Endothelial cell of hepatic sinusoid (primary cell): ENCODE data around the gene CCR3.

Source experiments
- in situ Hi-C: cut with HindIII; loops from 2 replicates; pipeline ENCODE4 v1.10.0; 2017; ENCODE audit warnings: low sequenced_read_pairs

Gene CCR3

DNA sequence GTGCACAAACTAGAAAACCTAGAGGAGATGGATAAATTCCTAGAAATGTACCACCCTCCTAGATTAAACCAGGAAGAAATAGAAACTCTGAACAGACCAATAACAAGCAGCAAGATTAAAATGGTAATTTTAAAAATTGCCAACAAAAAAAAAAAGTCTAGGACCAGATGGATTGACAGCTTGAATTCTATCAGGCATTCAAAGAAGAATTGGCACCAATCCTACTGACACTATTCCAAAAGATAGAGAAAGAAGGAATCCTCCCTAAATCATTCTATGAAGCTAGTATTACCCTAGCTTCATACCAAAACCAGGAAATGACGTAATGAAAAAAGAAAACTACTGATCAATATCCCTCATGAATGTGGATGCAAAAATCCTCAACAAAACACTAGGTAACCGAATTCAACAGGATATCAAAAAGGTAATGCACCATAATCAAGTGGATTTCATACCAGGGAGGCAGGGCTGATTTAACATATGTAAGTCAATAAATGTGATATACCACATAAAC, 24.0 kb upstream of the CCR3 start:
- in situ Hi-C loops = no loop called here

DNA sequence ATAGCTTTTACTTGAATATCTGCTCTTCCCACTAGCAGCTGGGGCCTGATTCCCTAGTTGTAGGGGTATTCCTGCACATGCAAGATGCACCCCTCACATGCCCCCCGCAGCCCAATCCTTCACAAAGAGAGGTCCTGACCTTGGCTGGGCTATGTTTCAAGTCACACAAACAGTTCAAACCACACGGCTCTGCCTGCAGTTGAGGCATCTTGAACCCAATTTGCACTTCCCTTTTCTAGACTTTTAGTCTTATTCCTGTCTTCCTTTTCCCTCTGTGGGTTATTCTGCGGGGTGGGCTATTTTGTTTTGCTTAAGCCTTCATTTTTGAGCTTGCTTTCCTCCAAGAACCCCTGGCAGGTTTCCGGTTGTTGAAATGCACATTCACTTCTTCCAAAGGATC, 20.9 kb upstream of the CCR3 start:
- in situ Hi-C loops = no loop called here

DNA sequence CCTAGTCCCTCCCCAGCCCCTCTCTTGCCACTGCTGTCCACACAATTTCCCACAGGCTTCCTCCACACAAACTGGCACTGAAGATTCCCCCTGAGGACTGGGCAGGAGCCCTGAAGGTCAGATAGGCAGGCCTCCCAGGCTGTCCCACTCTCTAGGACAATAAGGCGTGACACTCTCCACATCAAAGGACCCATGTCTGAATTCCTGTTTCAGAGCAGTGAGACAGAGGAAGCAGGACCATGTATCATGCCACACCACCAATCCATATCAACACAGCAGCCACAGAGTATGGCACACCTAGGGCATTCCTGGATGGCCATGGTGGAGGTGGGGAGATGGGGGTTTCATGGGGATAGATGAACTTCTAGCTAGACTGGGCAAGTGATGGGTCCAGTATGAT, 20.3 kb upstream of the CCR3 start:
- in situ Hi-C loops = no loop called here

DNA sequence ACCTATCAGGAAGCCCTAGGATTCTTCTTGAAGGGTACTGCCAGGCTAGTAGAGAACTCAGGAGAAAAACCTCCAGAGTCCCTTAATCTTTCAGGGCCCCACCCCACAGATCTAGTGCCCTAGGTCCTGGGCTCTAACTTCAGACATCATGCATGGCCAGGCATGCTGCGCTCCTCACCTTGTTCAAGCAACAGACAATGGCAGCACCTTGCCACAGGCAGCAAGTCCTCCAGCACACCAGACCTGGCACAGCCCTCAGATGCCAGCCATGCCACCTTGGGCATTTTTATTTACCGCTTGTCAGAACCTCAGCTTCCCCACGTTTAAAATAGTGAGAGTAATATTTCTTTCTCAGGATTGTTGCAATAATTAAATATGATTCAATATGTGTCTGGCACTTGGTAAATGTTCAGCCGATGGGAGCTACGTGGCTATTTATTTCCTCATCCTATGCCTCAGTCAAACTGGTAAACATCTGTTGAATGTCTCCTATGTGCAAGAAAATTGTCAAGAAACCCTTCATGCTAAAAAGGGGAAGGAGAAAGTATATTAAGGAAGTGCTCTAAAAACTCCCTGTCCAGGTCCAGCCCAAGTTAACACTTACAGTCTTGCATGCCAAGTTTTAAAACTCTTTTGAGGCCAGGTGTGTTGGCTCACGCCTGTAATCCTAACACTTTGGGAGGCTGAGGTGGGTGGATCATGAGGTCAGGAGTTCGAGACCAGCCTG, 19.7 kb upstream of the CCR3 start:
- in situ Hi-C loops = no loop called here

DNA sequence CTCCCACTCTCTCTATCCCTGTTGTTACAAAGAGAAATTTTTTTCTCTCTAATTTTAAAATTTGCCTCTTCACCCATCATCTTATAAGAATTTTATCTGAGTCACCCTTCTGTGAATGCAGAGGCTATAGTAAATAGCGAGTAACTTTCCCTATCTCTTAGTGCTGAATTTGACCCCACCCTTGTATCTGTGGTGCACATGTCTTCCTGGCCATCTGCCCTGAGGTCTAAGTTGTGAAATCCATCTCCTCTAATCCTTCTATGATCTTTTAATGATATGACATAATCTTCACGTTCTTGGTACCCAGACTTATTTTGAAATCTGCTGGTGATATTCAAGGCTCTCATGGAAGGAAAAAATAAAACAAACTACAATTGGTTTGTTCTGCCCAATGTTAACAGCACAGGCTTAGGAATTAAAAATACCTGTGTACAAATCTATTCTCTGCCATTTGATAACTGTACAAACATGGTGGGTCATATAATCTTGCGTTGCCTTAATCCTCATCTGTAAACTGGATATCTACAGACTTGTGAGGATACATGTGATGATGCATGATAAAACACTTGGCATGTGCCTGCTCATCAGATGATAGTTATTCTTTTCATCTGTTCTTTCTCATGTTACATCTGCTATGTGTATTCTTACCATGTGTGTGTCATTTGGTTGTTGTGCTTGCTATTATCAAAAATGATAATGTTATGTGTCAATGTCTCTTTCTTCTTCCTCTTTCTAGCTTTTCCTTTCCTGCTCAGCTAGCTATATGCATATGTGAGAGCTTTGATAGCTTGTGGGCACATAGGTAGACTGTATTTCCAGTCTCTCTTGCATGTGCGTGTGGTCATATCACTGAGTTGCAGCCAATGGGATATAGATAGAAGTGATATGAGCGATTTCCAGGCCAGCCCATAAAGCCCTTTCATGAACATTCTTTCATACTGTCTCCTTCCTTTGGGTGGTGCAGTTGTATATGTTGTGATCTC, 13.7 kb upstream of the CCR3 start:
- in situ Hi-C loops = no loop called here

DNA sequence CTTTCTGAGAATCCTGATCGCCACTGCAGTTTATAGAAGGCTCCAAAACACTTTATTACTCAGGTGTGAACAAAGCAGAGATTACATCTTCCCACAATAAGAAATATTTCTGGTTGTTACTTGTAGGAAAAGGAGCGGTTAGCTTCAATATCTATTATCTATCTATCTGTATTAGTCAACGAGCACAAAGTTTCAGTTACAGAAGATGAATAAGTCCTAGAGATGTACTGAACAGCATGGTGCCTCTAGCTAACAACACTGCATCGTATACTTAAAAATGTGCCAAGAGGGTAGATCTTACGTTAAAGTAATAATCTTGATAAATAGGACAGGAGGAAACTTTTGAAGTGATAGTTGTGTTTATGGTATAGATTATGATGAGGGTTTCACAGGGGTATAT, 10.9 kb upstream of the CCR3 start:
- in situ Hi-C loops = no loop called here

DNA sequence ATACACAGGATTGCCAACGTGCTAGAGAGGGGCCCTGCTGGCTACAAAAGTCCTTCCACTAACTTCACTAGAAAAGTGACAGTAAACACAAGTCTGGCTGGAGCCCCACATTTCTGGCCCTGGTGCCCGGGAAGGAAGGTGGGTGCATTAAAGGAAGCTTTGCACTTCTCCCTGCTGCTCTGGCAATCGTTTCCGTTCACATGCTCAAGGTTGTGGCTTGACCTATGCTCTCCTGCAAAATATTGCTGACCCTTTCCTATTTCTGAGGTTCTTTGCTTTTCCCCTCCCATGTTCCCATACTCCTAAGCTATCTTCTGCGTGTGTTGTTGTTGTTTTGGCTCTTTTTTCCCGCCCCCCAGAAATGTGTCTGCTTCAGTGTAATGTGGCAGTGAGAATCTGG, 9.1 kb upstream of the CCR3 start:
- in situ Hi-C loops = no loop called here

DNA sequence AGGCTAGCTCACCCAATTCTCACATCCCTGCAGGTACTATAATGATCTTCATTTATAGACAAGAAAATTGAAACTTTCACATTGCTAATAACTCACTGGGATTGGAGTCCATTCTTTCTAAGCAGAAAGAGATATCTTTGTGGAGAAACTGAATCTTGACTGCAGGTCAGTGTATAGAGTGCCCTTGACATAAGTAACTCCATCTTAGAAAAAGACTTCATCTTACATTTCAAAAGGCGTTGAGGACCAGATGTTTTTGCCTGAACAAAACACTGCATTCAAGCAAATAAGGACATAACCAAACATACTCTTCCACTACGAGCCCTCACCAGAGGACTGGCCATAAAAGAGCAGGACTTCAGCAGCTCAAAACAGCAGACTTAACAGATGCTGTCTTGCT, 6.8 kb upstream of the CCR3 start:
- in situ Hi-C loops = no loop called here

DNA sequence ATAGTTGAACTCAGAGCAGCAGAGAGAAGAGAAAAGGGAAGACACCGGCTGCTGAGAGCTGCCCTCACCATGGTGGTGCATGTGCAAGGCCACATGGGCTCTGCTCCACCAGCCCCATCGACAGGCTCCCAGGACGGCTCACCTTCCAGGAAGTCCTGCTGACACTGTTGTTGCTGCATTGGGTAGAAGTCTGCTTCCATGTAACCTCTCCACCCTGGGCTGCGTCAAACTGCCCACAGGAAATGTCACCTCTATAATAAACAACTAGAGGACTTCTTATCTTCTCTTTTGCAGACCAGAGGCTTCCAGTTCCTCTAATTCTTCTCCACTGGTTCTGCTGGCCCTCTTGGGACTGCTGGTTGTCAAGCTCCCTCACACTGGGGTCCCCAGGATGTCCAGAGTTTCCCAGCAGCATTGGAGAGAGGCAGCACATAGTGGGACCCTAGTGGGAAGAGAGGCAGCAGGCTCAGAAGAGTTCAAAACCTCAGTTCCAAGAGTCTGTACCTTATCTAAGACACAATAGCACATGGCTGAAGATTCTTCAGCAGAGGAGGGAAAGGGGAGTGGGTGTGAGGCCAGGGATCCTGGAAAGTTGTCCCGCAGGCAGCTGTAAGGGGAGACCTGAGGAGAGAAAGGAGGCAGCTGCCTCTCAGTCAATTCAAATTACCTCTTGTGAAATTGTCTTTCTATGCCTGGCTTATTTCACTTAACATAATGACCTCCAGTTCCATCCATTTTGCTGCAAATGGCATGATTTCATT, 5.8 kb upstream of the CCR3 start:
- in situ Hi-C loops = no loop called here

DNA sequence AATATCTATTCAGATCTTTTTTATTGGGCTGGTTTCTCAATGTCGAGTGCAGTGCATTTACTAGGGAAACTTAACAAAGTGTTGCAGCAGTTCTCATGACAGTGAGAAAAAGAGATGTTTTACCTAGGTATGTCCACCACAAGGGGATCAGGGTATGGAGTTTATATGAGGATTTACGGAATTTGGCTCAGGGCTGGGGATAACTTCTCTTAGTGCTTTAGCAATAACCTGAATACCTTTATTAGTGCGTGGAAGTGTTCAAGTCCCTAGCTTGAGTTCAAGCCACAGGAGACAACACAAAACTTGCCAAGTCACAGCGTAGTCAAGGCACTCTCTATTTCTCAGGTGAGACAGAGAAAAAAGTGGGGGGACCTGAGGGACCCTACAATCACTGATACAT, 3.9 kb upstream of the CCR3 start:
- in situ Hi-C loops = no loop called here

DNA sequence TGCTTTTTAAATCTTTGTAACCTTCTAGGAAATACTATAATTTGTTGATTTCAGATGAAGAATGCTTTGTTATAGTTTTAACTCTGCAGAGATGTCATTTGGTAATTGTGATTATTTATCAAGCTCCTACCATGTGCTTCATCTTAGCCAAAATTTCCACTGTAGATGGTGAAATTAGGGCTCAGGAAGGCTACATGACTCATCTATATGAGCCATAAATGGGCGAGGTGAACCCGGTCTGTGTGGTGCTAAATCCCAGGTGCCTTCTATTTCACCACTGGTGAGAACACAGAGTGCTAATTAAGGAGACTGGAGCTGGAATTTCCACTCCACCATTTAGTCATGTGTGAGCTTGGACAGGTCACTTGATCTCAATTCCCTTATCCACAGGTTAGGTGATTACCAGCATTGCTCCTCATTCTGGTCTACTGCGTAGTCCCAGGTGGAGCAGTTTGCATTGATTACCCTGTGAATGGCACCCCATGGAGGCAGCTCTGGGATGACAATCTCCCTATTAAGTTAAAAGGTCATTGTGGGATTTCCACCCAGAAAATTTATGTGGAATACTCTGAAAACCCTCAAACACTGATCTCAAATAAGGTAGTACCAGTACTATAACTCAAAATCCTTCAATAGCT, 2.8 kb upstream of the CCR3 start:
- in situ Hi-C loops = no loop called here

DNA sequence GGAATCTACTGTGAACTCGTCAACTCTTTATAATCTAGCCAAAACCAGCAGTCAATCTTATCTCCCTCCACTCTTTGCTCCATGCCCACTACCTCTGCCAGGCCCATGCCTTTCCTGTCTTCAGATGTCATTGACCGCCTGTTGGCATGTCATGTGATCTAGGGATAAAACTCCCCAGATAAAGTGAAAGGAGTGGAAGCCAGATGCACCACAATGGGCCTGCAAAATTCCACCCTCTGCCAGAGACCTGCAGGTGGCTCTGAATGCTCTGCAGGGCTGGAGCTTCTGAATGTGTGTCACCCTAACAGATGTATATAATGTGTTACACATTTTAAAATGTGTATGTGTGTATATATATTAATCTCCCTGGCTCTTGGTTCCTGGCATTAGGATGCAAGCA, 2.3 kb upstream of the CCR3 start:
- in situ Hi-C loops = no loop called here

DNA sequence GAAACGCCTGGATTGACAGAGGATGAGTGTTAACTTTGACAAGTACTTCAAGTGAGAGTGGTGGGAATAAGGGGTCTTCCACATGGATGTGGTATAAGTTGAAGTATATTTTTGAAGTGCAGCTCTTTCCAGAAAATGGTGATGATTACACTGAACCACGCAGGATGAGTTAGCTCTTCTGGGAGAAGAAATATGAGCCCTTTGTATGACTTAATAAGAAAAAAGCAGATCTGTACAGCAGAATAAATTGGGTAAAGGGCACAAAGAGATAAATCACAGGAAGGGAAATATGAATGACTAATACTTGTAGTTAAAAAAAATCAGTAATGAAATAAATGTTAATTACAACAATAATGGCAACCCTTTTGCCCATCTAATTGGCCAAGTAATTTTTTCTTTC, 1.3 kb downstream of the CCR3 start:
- in situ Hi-C loops = no loop called here

DNA sequence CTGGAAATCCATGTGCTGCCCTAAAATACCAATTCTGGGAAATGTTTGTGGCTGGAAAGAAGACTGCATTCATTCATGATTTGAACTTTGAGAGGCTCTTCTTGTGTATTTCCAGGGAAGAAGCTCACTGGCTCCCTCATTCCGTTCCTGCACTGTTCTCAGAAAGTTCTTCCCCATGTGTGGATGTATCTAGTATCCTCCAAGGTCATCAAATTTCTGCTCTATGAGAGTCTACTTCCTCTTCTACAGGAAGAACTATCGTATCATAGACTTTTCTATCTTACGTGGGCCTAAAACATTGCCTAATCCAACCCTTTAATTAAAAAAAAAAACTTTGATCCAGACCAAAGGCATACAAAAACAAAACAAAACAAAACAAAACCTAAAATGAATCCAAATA, 2.9 kb downstream of the CCR3 start:
- in situ Hi-C loops = no loop called here

DNA sequence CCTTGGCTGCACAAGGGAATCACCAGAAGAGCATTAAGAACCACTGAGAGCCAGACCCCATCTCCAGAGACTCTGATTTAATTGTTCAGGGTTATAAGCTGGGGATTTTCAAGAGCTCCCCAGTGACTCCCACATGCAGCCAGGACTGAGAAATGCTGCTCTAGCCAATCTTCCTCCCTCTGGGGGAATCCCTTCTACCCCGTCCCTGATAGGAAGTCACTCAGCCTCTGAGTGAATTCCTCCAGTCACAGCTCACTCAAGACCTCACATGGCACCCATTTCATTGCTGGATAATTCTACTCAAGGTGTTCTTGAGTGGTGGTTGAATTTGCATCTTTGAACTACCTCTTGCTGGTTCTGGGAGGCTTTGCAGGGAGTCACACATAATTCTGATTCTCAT, 10.7 kb downstream of the CCR3 start:
- in situ Hi-C loops = no loop called here

DNA sequence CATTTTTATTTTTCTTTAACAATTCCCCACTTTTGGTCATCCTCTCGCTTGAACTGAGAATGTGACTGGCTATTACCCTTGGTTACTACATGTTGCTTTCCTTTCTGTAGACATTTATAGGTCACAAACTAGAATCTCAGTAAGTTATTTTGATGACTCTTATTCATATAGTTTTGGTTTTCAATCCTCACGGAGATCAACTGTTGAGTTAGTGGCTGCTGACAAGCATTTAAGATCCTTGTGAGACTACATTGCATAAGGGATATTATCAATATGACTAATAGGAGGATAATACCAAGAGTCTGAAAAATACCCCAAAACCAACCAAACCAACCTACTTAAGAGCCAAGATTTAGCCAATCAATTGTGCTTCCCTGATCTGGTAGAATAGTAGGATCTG, 16.3 kb downstream of the CCR3 start:
- in situ Hi-C loops = no loop called here

DNA sequence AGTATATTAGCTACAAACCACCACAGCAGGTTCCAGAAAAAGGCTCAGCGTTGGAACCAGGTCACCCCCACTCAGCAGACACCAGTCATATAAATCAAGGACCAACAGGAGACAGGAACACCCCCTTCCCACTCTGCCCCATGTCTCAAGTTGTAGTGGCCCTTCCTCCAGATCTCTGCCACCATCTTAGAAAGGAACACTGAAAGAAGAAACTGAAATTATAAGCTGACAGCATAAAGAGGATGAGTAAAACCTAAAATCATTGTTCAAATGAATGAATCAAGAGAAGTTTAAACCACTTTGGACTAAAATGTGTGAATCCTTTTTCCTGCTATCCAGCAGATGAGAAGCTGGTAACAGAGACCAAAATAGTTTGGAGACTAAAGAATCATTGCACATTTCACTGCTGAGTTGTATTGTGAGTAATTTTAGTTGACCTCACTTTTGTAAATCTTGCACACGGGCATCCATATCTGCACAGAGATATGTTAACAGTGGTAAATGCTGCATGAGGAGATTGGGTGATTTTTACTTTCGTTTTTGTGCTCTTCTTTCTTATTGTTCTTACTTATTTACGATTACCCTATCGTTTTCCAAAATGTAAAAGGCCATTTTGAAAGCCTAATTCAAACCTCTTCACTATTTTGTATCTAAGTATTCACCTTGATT, 19.8 kb downstream of the CCR3 start:
- in situ Hi-C loops = no loop called here

DNA sequence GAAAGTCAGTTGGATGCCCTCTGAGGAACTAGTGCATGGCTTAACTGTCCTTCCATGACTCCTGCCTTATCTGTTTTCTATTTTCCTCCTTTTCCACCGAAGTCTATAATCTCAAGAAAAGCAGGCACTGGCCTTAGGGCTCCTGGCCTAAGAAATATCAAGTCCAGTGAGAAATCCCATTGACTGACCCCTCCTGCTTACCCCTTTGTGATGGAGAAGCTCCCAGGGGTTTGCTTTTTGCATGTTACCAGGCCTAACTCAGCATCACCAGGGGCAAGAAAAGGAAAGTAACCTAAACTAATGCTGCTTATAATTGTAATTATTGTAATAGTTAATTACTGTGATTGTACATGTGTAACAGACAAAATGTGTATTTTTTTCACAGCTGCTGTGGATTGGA, 21.7 kb downstream of the CCR3 start:
- in situ Hi-C loops = no loop called here

DNA sequence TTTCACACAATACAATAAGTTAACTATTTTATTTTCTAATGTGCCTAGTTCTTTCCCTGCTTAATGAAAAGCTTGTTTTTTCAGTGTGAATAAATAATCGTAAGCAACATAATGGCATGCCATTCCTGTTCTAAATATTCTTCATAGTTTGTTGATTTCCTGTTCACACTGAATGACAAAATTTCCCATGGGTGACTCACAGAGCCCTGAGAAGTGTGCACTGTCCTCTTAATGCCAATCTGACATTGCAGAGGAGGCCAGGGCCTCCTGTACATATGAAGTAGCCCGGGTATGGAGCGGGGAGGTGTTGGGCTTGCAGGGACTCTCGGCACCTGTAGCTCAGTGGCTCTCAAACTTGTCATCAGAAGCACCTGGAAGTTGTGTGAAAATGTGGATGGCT, 24.3 kb downstream of the CCR3 start:
- in situ Hi-C loops = no loop called here

DNA sequence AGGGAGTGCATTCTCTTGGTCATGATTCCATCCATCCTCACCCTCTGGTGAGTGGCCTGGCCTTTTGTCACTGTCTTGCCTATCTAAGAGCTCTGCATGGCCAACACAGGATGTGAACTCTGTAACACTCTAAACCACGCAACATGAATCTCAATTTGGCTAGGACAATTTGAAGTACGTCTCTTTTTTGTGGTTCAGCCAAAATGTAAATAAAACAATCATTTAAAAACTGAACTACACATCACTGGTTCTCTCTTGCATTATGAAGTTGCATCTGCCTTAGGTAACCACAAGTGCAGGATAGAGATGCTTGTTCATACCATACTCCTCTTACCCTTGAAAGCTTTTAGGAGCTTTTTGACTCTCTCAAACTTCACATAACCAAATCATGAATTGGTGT, 27.3 kb downstream of the CCR3 start:
- in situ Hi-C loops = no loop called here
